Osteoblast (primary cell): Measurements from ENCODE around the gene PCDHB8. TPM values are rescaled to one million over a fixed set of nuclear protein-coding genes. Genes with fewer than 3 reads are reported as not detected.

Experiments
- total RNA-seq: library from RNA; depleted of rRNA; stranded (reverse); fragments of >200 nt; gene quantifications from 2 replicates; pipeline ENCODE4 v1.2.3, GENCODE V29; 2012

The PCDHB8 gene
- total RNA-seq, 1 donor, result 0.36 TPM

Other genes with a start within 250 kb of the PCDHB8 start
- gene PCDHAC2, start 211.3 kb upstream of the PCDHB8 start, total RNA-seq, result 0.36 and 0.59 TPM in 2 replicates
- not detected in 2 replicates for gene PCDHB1, start 126.4 kb upstream of the PCDHB8 start, total RNA-seq
- 1.2 and 1.4 TPM in 2 replicates for gene PCDHB2, start 83.2 kb upstream of the PCDHB8 start, total RNA-seq
- gene PCDHB3, start 77.3 kb upstream of the PCDHB8 start, total RNA-seq, result 0.36 and 0.88 TPM in 2 replicates
- 1.1 and 1.2 TPM in 2 replicates for gene PCDHB4, start 56.0 kb upstream of the PCDHB8 start, total RNA-seq
- gene PCDHB5, start 42.6 kb upstream of the PCDHB8 start, total RNA-seq, result 1.5 and 2.9 TPM in 2 replicates
- 0.59 and 0.72 TPM in 2 replicates for gene PCDHB6, start 27.7 kb upstream of the PCDHB8 start, total RNA-seq
- gene PCDHB7, start 5.1 kb upstream of the PCDHB8 start, total RNA-seq, result 2.2 and 2.4 TPM in 2 replicates
- gene PCDHB16, start 4.6 kb downstream of the PCDHB8 start, total RNA-seq, result 1.1 and 3.5 TPM in 2 replicates
- 1.2 and 1.8 TPM in 2 replicates for gene PCDHB9, start 9.4 kb downstream of the PCDHB8 start, total RNA-seq
- gene PCDHB10, start 14.6 kb downstream of the PCDHB8 start, total RNA-seq, result 2.2 and 2.7 TPM in 2 replicates
- gene PCDHB11, start 21.8 kb downstream of the PCDHB8 start, total RNA-seq, result 1.1 and 1.8 TPM in 2 replicates
- 0.59 and 0.72 TPM in 2 replicates for gene PCDHB12, start 30.9 kb downstream of the PCDHB8 start, total RNA-seq
- gene PCDHB13, start 36.1 kb downstream of the PCDHB8 start, total RNA-seq, result 2.1 and 2.2 TPM in 2 replicates
- 2.7 and 2.9 TPM in 2 replicates for gene PCDHB14, start 45.6 kb downstream of the PCDHB8 start, total RNA-seq
- 0.88 and 1.1 TPM in 2 replicates for gene PCDHB15, start 67.6 kb downstream of the PCDHB8 start, total RNA-seq
- gene SLC25A2, start 126.3 kb downstream of the PCDHB8 start, total RNA-seq, result 0.36 and 0.59 TPM in 2 replicates
- 44.2 and 48.1 TPM in 2 replicates for gene TAF7, start 143.0 kb downstream of the PCDHB8 start, total RNA-seq
- 1.1 and 1.5 TPM in 2 replicates for gene PCDHGA1, start 152.7 kb downstream of the PCDHB8 start, total RNA-seq
- gene PCDHGA2, start 161.0 kb downstream of the PCDHB8 start, total RNA-seq, result 2.7 and 2.9 TPM in 2 replicates
- gene PCDHGA3, start 166.0 kb downstream of the PCDHB8 start, total RNA-seq, result 2.4 and 2.9 TPM in 2 replicates
- 3.3 and 5.0 TPM in 2 replicates for gene PCDHGB1, start 172.3 kb downstream of the PCDHB8 start, total RNA-seq
- gene PCDHGA4, start 177.2 kb downstream of the PCDHB8 start, total RNA-seq, result 6.8 and 6.9 TPM in 2 replicates
- gene PCDHGB2, start 182.2 kb downstream of the PCDHB8 start, total RNA-seq, result 4.3 and 5.6 TPM in 2 replicates
- 2.5 and 2.7 TPM in 2 replicates for gene PCDHGA5, start 186.4 kb downstream of the PCDHB8 start, total RNA-seq
- 6.2 and 8.0 TPM in 2 replicates for gene PCDHGB3, start 192.5 kb downstream of the PCDHB8 start, total RNA-seq
- gene PCDHGA6, start 196.1 kb downstream of the PCDHB8 start, total RNA-seq, result 5.0 and 5.1 TPM in 2 replicates
- 6.5 TPM in 2 replicates for gene PCDHGA7, start 205.0 kb downstream of the PCDHB8 start, total RNA-seq
- gene PCDHGB4, start 209.9 kb downstream of the PCDHB8 start, total RNA-seq, result 14.1 and 15.9 TPM in 2 replicates
- 3.5 and 3.6 TPM in 2 replicates for gene PCDHGA8, start 214.8 kb downstream of the PCDHB8 start, total RNA-seq
- 21.5 and 24.2 TPM in 2 replicates for gene PCDHGB5, start 220.2 kb downstream of the PCDHB8 start, total RNA-seq
- gene PCDHGA9, start 225.0 kb downstream of the PCDHB8 start, total RNA-seq, result 6.2 and 6.5 TPM in 2 replicates
- 6.2 and 8.0 TPM in 2 replicates for gene PCDHGB6, start 230.2 kb downstream of the PCDHB8 start, total RNA-seq
- 23.2 and 24.8 TPM in 2 replicates for gene PCDHGA10, start 235.2 kb downstream of the PCDHB8 start, total RNA-seq
- 18.5 and 19.2 TPM in 2 replicates for gene PCDHGB7, start 239.9 kb downstream of the PCDHB8 start, total RNA-seq
- gene PCDHGA11, start 243.3 kb downstream of the PCDHB8 start, total RNA-seq, result 12.3 and 16.5 TPM in 2 replicates